HG03342 (cell line): Measurements from ENCODE around the gene IL36RN.

Experiments
- ATAC-seq: cut with Tn5 transposase; IDR thresholded peaks from one replicate; pipeline ENCODE4 v1.9.1; 2021; ENCODE audit warnings: mild to moderate bottlenecking, moderate library complexity; ENCODE audit not compliant: unreplicated experiment

IL36RN gene

GRCh38 chr2:113058998-113059960 is at the start of gene IL36RN:
Gene IL36RN (plus strand): TSS chr2:113059198. CDS start chr2:113059439, 241 bp downstream.
- no peak for ATAC-seq

- ATAC-seq: no peak
These were observed 49.4 kb upstream of the IL36RN start for GRCh38 chr2:113009622-113010021.

- no peak for ATAC-seq
These were observed 48.9 kb upstream of the IL36RN start for GRCh38 chr2:113010088-113010487.

- ATAC-seq: no peak
These were observed 47.9 kb upstream of the IL36RN start for GRCh38 chr2:113011108-113011507.

- ATAC-seq: no peak
These were observed 46.3 kb upstream of the IL36RN start for GRCh38 chr2:113012436-113013335.

- ATAC-seq: no peak
These were observed 45.7 kb upstream of the IL36RN start for GRCh38 chr2:113013336-113013661.

GRCh38 chr2:113014067-113014466 is 44.9 kb upstream of the IL36RN start:
- ATAC-seq: no peak

GRCh38 chr2:113015042-113015441 is 44.0 kb upstream of the IL36RN start:
- ATAC-seq: no peak

GRCh38 chr2:113015655-113016054 is 43.3 kb upstream of the IL36RN start:
- no peak for ATAC-seq

GRCh38 chr2:113018509-113018908 is 40.5 kb upstream of the IL36RN start:
- no peak for ATAC-seq

- ATAC-seq: no peak
These were observed 37.7 kb upstream of the IL36RN start for GRCh38 chr2:113021312-113021711.

GRCh38 chr2:113024764-113025163 is 34.2 kb upstream of the IL36RN start:
- ATAC-seq: no peak

GRCh38 chr2:113025737-113026136 is 33.3 kb upstream of the IL36RN start:
- no peak for ATAC-seq

GRCh38 chr2:113027691-113028090 is 31.3 kb upstream of the IL36RN start:
- no peak for ATAC-seq

GRCh38 chr2:113028112-113028511 is 30.9 kb upstream of the IL36RN start:
- no peak for ATAC-seq

- no peak for ATAC-seq
These were observed 26.3 kb upstream of the IL36RN start for GRCh38 chr2:113032737-113033136.

- ATAC-seq: no peak
These were observed 25.0 kb upstream of the IL36RN start for GRCh38 chr2:113034016-113034415.

GRCh38 chr2:113036763-113037162 is 22.2 kb upstream of the IL36RN start:
- no peak for ATAC-seq

GRCh38 chr2:113038291-113038690 is 20.7 kb upstream of the IL36RN start:
- ATAC-seq: no peak

GRCh38 chr2:113039158-113039557 is 19.8 kb upstream of the IL36RN start:
- no peak for ATAC-seq

GRCh38 chr2:113039719-113040118 is 19.3 kb upstream of the IL36RN start:
- ATAC-seq: no peak

GRCh38 chr2:113041871-113042270 is 17.1 kb upstream of the IL36RN start:
- ATAC-seq: no peak
